ENCODE measurements around the gene CALHM5.

Gene CALHM5

DNA sequence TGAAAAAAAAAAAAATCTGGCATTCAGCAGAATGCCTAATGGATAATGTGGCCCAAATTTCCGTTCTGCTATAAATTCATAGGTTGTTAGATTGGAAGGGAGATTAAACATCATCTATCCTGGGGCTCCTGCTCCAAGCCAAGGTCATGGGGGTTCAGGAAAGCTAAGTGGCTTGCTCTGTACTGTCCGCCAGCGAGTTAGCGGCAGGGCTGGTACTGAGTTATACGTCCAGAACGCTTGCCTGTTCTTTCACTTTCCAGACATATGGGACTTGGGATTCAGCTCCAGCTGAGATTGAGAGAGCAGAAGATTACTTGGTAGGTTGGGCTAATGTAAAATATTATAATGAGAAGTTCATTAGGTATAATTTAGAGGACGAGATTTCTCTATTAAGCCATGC lies 60.7 kb downstream of the CALHM5 start:
- peak overlapping the region; percentile 74; the same call in 1 of the 2 replicates for H3K9ac ChIP-seq
- H3K4me2 ChIP-seq: peak overlapping the region; percentile 88
- no peaks in the 10 kb centered on the region for H4K20me1 ChIP-seq (ENCODE audit: insufficient read depth)
- H3K27me3 ChIP-seq (ENCODE audit: insufficient read depth, low read depth): no peaks in the 10 kb centered on the region
- H3K4me3 ChIP-seq (IDR thresholded peaks at IDR 0.05; ENCODE audit: insufficient read depth, low read depth, low read length): no peak overlapping the region
- H3K4me1 ChIP-seq (ENCODE audit: low read depth, poor library complexity, severe bottlenecking): peaks cover 20% of the 10 kb centered on the region
- H3K27ac ChIP-seq: peak overlapping the region; percentile 71; the same call in 1 of the 2 replicates
- TF ChIP-seq, protein P1, sequence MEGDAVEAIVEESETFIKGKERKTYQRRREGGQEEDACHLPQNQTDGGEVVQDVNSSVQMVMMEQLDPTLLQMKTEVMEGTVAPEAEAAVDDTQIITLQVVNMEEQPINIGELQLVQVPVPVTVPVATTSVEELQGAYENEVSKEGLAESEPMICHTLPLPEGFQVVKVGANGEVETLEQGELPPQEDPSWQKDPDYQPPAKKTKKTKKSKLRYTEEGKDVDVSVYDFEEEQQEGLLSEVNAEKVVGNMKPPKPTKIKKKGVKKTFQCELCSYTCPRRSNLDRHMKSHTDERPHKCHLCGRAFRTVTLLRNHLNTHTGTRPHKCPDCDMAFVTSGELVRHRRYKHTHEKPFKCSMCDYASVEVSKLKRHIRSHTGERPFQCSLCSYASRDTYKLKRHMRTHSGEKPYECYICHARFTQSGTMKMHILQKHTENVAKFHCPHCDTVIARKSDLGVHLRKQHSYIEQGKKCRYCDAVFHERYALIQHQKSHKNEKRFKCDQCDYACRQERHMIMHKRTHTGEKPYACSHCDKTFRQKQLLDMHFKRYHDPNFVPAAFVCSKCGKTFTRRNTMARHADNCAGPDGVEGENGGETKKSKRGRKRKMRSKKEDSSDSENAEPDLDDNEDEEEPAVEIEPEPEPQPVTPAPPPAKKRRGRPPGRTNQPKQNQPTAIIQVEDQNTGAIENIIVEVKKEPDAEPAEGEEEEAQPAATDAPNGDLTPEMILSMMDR (conservative IDR thresholded peaks at IDR 0.05; ENCODE audit: low read depth, low read length): no peak
- H3K79me2 ChIP-seq (ENCODE audit: insufficient read depth, low read depth): peaks cover 35% of the 10 kb centered on the region
- H3K36me3 ChIP-seq (ENCODE audit: insufficient read depth): no peaks in the 10 kb centered on the region
- no peak overlapping the region for H2AFZ ChIP-seq (ENCODE audit: low read depth)
